ENCODE data around the gene AQP12A.
"Not testable (repeated sequence)": the region's sequence is repeated elsewhere in the genome, so short reads cannot be mapped to it uniquely, and the experiment has no call there.

Gene AQP12A

GRCh38 chr2:240689975-240690374 is 1.7 kb upstream of the AQP12A start:
- DNase-seq = no peak

GRCh38 chr2:240690421-240691074 is 1.1 kb upstream of the AQP12A start:
- not testable (repeated sequence) for DNase-seq

DNA sequence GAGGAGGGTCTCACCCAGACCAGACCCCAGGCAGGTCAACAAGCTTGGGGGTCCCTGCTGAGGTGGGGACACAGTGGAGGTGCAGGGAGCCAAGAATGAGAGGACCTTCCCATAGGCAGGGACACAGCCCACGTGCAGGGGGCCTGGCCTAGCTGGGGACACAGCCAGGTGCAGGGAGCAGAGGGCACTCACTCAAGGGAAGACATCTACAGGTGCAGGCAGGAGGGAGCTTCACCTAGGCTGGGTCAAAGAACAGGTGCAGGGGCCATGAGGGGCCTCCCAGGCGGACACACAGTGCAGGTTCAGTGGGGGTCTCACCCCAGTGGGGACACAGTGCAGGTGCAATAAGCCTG is 615 bp upstream of the AQP12A start:
- DNase-seq = not testable (repeated sequence)

DNA sequence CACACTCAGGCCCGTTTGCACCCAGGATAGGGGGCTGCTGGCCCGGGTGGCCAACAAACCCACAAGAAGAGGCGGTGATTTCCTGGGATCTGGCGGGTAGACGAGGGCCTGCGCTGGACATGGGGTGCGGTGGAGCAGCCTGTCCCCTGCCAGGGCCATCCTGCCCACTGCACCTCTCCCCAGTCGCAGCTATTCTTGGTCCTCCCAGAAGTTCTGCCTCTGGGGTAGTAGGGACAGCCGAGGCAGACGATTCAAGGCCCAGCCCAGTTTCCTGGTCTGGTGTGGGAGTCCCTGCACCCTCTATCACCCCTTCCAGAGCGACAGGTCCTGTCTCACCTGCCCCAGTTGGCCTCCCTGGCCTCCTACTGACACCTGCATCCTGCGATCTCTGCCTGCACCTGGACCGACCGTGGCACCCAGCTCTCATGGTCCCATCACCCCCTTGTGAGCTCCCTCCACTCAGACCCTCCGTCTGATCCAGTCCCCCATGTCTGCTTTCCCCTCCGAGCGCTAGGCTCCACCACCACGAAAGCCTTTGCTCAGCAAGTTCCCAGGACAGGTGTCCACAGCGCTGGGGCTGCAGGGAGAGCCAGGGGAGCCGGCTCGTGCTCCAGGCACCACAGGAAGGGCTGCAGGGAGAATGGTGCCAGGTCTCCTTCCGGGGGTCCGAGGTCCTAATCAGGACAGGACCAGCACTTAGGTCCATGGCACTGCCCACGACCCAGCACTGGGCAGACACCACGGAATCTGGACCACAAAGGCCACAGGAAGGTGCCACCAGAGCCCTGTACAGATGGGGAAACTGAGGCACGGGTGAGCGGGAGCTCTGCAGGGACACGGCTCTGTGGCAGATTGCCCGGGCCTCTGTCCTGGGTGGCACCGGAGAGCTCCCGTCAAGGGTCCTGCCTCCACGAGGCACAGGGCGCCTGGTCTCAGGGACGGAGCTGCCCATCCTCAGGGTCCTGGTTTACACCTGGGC is 1.2 kb downstream of the AQP12A start:
- not testable (repeated sequence) for DNase-seq

DNA sequence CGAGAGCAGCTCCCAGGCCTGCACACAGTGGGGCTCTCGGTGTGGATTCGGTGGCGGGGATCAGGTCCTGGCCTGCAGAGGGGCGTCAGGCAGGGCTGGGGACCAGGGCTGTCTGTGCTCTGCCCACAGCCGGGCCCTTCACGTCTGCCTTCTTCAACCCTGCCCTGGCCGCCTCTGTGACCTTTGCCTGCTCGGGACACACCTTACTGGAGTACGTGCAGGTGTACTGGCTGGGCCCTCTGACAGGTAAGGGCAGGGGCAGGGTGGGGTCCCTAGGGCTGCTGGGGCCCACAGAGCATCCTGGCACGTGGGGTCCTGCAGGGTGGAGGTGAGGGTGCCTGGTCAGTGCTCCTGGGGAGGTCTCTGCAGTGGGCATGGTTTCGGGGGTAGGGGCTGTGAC is 2.6 kb downstream of the AQP12A start:
- not testable (repeated sequence) for DNase-seq

DNA sequence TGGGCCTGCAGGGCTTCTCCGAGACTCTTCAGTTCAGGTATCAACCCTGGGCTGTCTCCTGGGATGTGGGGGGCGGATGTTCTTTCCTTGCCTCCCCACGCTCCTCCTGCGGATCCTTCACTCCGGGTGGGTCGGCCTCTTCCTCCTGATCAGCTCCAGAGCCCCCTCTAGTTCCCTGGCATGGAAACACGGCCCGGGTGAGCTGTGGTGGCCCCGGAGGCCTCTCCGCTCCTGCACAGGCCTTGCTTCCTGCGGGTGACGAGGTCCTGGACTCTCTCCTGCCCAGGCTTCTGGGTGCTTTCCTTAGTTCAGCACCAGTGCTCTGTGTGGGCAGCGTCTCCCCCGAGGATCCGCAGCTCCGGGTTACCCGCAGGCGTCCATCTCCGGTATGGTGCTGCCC is 3.9 kb downstream of the AQP12A start:
- not testable (repeated sequence) for DNase-seq

DNA sequence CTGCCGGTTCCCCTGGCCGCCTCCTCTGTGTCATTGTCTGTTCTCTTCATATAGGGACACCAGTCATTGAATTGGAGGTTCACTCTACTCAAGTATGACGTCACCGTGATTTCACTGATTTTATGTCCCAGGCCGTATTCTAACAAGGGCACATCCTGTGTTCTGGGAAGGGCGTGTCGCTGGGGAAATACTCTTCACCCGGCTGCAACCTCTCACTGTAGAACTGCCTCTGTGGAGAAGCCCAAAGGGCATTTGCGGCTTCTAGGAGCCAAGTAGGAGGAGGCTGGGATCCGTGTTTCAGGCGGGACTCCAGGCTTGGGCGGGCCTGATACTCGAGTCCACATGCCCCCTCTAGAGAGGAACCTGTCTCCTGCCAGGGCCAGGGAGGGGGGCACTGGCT is 4.8 kb downstream of the AQP12A start:
- not testable (repeated sequence) for DNase-seq

GRCh38 chr2:240698852-240699561 is 7.3 kb downstream of the AQP12A start:
- DNase-seq = not testable (repeated sequence)

- not testable (repeated sequence) for DNase-seq
These were observed 8.2 kb downstream of the AQP12A start for GRCh38 chr2:240699835-240700234.

- DNase-seq = not testable (repeated sequence)
These were observed 8.9 kb downstream of the AQP12A start for GRCh38 chr2:240700616-240701015.

GRCh38 chr2:240701091-240701735 is 9.5 kb downstream of the AQP12A start:
- no peak for DNase-seq

DNA sequence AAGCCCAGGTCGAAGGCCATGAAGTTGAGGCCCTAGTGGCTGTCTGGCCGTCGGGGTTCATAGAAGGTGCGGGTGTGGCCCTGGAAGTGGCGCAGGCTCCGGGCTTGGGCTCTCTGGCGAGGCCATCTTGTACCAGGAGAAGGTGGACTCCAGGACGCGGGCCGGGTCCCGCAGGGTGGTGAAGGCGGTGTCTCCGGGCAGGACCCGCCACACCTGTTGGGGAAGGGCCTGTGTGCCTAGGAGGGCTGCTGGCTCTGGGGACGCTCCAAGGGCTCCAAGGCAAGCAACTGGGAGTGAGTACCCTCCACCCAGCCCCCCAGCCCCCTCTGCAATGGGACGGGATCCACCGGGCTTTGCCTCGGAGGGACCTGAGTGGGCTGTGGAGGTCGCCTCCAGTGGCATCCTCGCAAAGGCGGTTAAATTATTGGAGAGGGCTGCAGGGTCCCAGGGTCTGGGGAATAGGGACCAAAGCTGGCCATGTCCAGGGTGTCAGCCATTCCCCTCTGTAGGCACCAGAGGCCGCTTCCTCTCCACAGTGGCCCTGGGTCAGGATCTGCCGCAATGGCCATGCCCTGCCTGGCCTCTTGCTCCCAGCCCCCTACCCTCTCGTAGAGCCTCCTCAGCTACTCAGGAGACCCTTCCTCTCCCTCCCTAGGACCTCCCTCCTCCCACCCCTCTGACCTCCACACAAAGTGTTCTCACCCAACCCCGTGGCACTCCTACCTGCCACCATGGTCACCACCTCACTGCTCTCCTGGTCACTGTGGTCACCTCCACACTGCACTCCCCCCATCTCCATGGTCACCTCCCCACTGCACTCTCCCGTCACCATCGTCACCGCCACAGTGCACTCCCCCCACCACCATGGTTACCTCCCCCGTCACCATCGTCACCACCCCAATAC is 10.3 kb downstream of the AQP12A start:
- DNase-seq = no peak

GRCh38 chr2:240702640-240703011 is 11.0 kb downstream of the AQP12A start:
- DNase-seq = no peak

GRCh38 chr2:240703417-240704341 is 12.0 kb downstream of the AQP12A start:
- no peak for DNase-seq

DNA sequence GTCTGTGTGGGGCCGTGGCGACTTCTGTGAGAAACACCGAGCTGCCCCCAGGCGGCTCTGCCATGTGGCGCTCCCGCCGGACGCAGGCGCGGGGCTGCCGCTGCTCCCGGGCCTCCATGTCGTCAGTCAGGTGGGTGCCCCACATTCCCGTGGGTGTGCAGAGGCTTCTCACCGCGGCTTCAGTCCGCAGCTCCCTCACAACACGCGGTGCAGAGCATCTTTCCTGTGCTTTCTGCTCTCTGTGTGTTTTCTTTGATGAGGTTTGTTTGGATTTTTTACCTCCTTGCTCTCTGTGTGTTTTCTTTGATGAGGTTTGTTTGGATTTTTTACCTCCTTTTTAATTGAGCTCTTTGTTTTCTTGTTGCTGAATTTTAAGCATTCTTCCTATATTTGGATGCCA is 13.0 kb downstream of the AQP12A start:
- no peak for DNase-seq

- DNase-seq = no peak
These were observed 13.6 kb downstream of the AQP12A start for GRCh38 chr2:240705204-240705791.

DNA sequence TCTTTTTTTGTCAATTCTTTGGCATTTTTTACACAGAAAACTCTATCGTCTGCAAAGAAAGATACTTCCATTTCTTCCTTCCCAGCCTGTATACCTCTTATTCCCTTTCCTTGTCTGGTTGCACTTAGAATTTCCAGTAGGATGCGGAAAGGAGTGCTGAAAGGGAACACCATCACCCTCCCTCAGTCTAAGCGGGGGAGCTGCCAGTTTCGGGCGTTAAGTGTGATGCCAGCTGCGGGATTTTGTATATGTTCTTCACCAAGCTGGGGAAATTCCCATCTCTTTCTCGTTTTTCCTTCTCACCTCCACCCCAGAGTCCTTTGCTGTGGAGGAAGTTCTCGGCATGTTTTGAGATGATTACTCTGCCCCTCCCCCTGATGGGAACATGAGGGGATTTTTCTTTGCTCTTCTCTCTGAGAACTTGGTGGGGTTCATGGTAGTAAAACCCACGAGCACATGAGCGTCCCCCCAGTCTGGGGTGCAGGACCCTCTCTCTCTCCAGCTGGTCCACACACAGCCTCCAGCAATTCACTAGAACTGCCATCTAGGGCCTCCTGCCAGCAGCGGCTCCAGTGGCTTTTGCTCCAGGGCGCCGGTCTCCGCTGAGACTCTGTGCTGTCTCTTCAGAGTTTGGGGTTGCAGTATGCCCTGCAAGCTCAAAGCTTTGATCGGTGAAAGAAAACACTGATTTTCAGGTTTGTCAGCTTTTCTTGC is 15.5 kb downstream of the AQP12A start:
- DNase-seq = no peak

DNA sequence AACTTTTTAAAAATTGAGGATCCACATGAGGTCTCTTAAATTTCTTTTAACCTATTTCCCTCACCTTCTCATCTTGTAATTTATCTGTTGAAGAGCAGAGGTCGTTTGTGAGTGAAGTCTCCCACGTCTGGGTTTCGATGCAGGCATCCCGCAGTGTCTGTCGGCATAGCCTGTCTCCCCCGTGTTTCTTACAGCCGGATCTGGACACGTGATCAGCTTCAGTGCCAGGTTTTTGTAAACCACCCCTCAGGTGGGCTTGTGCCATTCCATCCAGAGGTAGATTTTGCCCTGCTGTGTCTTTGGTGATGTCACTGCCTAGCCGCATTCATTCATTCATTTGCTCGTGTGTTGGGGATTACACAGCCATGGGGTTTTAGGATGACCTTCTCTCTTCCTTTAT is 16.2 kb downstream of the AQP12A start:
- DNase-seq = no peak

DNA sequence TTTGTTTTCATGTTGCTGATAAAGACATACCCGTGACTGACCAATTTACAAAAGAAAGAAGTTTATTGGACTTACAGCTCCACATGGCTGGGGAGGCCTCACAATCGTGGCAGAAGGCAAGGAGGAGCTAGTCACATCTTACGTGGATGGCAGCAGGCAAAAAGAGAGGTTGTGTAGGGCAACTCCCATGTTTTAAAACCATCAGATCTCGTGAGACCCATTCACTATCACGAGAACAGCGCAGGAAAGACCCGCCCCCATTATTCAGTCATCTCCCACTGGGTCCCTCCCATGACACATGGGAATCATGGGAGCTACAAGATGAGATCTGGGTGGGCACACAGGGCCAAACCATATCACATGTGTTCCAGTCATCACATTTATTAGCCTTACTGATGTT is 16.8 kb downstream of the AQP12A start:
- no peak for DNase-seq

DNA sequence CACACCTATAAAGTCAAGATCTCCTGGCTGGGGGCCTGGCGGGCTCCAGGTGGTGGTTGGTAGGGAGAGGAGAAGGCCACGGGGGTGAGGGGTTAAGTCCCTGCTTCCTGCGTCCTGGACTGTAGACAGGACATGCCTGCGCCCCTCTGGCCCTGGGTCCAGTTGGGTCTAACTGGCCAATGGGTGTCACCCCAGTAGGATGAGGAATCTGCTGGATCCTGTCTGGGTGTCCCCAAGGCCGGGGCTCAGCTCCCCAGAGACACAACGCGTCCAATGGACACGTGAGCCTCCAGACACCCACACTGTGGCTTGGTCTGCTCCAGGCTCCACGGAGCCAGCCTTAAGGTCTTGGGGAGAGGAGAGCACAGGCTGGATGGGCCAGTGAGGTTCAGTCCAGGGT is 19.6 kb downstream of the AQP12A start:
- no peak for DNase-seq

Data from SHP77 (cell line).